CD4-positive, alpha-beta T cell treated with Interleukin-4 for 4 hours (primary cell): Measurements from ENCODE around the gene CRAMP1.

Experiments used
- DNase-seq: peaks from one replicate; pipeline ENCODE4 v3.0.0-alpha.2; 2020

CRAMP1 gene

DNA sequence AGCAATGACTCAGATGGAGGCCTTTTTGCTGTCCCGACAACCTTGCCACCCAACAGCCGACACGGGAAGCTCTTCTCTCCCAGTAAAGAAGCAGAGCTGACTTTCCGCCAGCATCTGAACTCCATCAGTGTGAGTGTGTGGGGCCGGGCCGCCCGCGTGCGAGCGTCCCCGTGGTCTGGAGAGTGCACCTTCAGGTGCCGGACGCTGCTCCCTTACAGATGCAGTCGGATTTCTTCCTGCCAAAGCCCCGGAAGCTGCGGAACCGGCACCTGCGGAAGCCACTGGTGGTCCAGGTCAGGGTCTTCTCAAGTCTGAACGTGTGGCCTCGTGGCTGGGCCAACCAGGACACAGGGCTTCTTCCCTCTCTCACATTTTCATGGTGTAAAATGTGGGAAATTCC is 50.4 kb downstream of the CRAMP1 start:
- no peak for DNase-seq

DNA sequence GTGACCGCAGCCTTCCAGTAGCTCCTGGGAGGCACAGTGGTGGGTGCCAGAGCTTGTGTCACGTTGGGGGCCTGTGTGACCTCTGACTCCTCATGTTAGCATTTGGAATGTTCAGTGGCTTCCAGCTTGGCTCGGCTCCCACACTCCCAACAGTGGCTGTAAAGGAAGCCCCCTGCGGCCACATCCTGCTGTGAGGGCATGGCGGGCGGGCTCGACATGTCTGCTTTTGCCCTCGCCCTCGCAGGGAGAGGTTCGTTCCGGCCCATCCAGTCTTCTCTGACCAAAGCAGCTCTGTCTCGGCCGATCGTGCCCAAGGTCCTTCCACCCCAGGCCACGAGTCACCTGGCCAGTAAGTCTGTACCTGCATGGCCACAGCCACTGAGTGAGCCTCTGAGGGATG is 53.7 kb downstream of the CRAMP1 start:
- no peak for DNase-seq

DNA sequence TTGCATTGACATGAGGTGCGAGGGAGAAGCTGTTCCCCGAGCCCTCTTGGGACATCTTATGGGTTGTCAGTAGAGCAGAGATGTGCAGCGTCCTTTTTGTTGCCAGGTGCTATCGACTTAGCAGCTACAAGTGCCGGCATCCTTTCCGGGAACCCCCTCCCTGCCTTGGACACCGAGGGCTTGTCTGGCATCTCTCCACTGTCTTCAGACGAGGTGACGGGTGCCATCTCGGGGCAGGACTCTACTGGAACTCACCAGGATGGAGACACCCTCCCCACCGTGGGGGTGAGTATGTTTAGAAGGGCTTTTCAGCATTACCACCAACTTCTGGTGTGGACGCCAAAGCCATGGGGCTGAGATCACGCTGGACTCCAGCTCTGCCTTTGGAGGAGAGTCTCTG is 54.2 kb downstream of the CRAMP1 start:
- no peak for DNase-seq

DNA sequence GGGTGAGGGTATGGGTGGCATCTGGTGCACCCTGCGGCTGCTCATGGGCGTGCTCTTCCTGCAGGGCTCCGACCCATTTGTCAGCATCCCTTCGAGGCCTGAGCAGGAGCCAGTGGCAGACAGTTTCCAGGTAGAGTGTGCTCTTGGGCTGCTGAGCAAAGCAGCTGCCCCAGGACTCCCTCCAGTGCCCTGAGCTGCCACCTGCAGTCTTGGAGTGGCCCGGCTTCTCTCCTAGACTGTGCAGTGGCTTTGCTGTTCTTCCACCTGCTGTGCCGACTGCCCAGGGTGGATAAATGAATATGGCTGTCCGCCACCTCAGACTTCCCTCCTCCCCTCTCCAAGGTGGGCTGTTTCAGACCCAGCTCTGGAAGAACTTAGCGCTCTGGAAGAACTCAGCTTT is 55.1 kb downstream of the CRAMP1 start:
- DNase-seq: no peak

DNA sequence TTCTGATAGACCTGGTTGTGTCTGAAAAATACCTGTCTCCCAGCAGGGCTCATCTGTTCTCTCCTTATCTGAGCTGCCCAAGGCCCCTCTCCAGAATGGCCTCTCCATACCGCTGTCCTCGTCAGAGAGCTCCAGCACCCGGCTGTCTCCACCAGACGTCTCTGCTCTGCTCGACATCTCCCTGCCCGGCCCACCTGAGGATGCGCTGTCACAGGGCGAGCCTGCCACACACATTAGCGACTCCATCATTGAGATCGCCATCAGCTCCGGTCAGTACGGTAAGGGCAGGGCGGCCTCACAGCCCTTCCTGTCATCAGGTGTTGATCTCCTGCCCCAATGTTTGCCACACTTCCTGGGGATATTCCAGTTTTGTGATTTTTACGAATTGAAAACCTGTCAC is 55.8 kb downstream of the CRAMP1 start:
- DNase-seq: no peak

DNA sequence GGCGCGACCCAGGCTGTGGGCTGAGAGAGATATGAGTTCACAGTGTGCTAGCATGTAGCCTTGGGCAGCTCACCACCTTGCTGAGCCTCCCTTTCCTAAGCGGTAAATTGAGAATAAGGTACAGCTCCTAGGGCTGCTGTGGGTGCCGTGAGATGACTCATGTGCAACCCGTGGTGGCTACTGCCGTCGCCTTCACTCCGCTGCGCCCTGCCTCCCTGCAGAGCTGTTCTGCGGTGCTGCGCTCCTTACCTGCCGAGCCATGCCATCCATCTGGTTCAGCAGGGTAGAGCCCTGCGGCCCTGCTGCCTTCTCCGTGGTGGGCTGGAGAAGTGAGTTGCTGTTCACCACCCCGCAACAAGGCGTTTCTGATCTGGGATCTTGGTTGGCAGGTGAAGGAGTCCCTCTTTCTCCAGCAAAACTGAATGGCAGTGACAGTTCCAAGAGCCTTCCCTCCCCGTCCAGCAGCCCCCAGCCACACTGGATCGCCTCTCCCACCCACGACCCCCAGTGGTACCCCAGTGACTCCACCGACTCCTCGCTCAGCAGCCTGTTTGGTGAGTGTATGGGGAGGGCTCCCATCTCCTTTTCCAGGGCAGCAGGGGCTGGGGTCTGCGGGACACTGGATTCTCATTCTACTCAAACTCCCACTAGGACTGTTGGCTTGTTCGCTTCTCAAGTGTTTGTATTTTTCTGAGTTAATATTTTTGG is 56.6 kb downstream of the CRAMP1 start:
- no peak for DNase-seq

DNA sequence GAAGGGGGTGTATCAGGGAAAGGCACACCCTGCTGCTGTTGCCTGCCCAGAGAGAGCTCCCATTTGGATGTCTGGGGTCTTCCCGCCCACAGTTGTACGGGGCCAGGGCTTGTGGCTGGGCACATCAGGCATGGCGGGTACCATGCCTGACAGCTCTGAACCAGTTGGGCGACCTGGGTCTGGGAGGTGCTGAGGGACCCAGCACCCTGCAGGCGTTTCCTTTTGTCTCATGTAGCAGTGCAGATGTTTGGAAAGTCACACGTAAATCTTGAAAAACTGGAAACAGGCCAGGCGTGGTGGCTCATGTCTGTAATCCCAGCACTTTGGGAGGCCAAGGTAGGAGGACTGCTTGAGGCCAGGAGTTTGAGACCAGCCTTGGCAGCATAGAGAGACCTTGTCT is 57.5 kb downstream of the CRAMP1 start:
- DNase-seq: no peak

DNA sequence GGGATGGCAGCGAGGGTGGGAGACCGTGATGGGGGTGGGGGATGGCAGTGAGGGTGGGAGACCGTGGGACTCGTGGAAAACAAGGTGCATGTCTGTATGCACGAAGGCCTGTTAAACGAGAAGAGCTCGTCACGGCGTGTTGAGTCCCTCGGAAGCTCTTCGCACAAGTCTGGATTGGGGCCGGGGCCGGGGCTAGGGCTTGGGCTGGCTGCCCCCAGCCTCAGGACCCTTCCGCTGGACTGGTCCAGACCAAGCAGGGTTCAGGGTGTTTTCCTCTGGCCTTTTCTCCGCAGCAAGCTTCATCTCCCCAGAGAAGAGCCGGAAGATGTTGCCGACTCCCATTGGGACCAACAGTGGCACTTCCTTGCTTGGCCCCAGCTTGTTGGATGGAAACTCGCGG is 58.2 kb downstream of the CRAMP1 start:
- no peak for DNase-seq

DNA sequence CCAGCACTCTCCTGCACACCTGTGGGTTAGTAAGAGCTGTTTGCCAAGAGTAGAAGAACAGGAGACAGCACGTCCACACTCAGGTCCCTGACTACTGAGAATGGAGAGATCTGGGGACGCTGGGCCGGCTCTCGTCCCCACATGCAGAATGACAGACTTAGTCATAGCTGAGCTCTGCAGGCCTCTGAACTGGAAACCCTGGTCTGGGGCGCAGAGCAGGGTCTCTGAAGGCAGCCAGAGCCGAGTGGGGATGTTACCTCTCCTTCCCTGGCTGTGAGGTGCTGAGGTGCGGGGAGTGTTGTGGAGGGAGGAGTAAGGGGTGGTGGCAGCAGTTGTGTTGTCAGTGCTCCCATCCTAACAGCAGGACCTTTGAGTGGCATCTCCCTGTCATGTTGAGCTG is 58.7 kb downstream of the CRAMP1 start:
- DNase-seq: no peak

DNA sequence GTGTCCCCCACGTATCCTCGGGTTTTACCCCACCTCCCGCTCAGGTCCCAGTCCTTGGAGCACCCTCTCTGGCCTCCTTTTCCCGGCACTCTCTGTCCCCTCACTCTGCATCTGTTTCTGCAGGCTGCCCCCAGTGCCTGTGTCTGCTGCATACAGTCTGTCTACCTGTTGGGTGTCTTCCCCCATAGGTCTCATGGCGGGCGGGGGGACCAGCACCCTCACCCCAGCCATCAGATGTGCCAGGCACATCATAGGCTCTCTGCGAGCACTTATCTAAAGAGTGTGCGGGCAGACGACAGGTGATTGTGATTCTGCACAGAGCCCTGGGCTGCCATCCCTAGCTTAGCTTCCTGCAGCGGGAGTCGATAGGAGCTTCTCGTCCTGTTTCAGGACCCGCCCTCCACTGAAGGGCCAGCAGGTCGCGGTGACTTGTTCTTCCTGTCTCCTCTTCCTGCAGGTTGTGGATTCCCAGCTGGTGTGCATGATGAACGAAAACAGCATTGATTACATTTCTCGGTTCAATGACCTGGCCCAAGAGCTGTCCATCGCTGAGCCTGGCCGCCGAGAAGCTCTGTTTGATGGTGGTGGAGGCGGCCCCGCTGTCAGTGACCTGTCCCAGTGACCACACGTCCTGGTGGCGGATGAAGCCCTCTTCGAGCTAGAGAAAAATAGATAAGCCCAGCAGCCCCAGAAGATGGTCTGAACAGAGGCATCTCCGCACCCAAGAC is 61.4 kb downstream of the CRAMP1 start:
- no peak for DNase-seq

DNA sequence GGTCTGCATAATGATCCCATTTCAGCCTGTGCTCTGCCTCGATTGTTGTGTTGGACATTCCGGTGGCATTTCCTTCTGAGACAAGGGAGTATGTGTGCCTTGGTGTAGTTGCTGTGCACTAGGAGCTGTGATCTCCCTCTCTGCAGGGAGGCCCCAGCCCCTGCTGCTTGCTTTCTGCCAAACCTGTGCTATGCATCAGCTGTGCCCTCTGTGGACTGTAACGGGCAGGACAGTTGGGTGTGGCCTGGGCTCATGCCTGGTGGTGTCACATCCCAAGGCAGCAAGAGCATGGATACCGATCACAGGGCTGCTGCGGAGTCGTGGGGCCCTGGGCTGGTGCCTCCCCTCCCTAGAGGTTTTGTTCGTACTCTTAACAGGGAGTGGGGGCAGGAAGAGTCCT is 62.1 kb downstream of the CRAMP1 start:
- DNase-seq: no peak

DNA sequence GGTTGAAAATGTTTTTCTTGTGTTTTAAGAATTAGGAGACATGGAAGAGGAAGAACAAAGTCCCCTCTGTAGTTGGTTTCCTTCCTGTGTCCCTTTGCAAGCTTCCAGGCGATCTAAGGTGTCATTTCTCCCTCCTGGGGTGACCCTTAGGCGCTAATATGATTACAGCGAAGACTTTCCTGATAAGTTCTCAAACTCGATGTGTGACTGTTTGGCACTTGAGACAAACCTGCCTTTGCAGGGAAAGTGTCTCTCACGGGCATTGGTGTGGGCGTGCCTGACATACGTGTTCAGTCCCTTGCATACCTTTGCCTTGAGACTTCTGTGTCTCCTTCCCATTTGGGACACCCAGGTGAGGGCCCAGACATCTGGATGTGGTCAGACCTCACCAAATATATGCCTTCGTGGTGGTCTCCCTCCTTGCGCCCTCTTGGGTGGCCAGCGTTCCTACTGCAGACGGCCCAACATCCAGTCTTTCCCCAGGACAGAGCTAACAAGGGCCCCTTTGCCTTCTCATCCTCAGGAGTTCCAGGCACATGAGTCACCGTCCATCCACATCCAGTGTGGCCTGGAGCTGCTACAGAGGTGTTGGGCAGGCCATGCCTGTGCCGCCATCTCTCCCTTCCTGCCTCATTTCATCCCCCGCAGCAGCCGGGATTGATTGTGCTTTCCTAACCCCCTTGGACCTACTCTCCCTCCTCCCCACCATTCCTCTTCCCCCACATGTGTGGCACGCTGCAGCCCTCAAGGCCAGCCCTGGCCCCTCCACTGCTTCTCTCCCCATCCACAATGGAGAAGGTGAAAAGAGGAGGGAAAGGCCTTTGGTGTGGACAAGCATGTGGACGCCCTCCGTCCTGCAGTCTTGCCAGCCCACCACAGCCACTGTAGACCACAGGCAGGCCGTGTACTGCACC is 62.8 kb downstream of the CRAMP1 start:
- DNase-seq: no peak

DNA sequence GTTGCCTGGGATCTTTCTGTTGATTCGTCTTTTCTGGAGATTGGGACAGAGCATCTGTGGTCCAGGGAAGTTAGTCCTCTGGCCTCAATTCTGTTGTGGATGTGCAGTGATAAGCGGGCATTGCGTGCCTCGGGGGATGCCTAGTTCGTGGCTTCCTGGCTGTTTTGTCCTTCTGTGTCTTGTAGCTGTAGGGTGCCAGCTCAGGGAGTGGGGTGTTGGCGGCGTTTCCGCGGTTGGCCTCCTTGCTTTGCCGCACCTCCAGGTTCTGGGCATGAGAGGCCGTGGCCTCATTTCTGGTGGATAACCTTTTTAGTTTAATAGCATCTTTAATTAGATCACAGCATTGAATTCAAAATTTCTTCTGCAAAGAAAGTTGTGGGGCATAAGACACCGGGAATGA is 64.5 kb downstream of the CRAMP1 start:
- DNase-seq: no peak

DNA sequence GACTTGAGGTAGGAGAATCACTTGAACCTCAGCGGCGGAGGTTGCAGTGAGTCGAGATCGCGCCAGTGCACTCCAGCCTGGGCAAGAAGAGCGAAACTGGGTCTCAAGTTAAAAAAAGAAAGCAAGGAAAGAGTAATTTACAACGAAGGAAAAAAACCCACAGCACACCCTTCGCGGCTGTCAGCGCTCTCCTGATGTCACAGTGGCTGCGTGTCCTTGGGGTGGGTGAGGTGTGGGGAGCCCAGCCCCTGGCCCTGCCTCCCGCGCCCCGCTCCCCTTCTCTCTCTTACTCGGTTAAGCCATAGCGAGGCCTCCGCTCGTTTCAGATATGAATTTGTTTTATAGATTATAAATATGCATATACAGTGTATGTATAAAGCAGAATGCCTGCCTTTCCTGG is 65.2 kb downstream of the CRAMP1 start:
- DNase-seq: no peak

DNA sequence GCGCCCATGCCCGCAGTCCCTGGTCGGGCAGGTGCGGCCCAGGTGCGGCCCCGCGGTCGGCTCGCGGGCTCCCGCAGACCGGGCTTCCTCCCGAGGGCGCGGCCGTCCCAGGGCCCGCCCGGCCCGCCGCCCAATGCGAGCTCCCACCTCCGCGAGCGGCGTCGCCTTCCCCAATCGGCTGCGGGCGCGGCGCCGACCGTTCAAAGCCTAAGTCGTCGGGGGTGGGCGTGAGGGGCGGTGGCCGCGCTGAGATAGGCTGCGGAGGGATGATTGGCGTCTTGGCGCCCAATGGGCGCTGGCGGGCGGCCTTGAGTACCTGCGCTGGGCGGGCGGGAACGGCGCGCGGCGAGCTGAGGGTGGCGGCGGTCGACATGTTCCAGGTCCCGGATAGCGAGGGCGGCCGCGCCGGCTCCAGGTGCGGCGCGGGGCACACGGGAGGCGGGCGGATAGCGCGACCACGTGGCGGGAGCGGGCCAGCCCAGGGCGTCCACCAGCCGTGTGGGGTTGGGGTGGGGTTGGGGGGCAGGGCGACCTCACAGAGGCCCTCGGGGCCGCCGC is 65.9 kb downstream of the CRAMP1 start, which contains the start of gene JPT2:
JPT2 (plus strand) TSS at position 338 of the 558 bp plus-strand sequence; CDS start at position 372, 34 bp downstream.
- DNase-seq: peak; percentile 94

DNA sequence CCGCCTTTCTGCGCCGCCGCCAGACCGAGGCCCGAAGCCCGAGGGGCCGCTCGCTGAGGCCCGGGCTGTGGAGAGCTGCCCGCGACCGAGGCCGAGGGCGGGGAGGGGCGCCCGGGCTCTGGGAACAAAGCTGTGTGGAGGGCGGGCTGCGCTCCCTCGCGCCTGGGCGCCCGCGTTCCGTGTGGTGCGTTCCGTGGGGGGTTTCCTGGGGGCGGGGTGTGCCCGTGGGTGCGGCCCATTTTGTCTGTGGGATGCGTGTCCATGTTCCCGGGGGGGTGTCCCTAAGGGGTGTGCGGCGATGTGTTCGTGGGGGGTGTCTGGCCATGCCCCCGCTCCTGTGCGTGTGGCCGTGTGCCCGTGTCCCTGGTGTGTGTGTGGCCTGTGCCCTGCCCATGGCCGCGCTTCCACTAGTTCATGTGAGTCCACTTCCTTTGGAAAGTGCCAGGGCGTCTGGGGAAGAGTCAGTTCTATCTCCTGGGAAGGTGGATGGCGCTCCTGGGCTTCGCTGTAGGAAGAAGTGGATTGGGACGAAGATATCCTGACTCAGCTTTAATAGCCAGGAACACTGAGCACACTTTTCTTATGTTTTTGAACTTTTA is 66.4 kb downstream of the CRAMP1 start:
- DNase-seq: peak; percentile 21

DNA sequence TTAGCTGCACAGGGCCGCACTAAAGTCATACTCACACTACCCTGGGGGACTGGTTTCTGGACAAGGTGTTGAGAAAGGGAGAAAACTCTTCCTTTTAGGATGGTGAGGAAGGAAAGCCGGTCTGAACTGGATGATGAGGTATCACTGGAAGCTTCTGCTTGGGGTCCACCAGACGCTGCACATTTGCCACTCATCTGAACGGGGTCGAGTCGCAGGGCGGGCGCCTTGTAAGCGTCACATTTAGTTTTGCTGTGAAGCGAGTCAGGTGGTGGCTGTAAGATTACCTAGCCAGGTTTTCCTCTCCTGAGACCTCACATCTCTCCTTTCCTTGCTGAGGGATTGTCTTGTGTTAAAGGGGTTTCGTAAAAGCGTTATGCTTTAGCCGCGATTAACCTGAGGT is 68.2 kb downstream of the CRAMP1 start:
- no peak for DNase-seq

DNA sequence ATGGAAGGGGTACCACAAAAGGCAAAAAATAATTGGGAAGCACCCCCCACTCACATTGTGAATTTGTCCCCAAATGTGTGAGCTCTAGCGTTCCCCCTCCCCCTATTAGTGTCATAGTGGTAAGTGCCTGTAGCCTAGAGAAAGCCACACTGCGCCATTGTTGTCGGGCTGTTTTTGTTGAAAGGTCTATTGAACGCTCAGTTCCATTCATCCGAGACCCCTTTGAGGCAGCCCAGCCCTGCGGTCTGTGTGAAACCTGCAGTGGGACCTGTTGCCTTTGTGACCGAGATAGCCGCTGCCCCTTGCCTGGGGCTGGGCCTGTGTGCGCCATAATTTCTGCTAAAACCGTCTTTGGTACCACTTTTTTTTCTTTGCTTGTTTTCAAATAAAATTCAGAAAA is 68.9 kb downstream of the CRAMP1 start:
- no peak for DNase-seq

DNA sequence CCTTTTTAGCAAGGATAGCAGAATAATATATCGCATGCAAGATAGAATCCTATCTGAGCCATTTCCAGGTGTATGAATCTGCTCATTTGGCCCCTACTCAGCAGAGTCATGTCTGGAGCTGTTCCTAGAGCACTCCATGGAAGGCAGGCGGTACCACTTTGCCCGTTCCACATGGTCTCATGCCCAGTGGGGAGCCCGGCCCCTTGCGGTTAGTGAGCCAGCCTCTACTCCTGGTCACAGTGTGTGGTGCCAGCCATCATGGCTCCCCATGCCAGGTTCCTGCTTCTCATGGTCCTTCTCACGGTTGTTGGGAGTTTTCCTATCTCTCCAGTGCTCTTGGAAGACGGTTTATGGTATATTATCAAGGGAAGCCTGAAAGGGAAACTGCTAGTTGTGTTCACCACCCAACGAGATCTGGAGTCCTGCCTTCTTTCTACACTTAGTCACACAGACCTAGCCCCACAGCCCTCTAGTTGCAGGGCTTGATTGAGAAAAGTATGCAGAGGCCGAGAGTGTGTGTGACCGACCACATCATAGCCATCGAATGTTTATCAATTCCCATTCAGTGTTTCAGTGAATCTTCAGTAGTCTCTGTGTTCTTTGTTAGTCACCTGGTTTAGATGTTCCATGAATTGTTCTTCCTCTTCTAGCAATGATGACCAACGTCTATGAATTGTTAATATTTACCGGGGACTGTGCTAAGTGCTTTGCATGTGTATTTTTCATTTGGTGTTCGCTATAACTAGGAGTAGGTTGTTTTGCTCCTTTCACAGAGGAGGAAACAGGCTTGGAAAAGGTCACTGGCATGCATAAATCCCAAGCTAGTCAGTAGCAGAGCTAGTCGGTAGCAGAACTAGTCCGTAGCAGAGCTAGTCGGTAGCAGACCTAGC is 75.5 kb downstream of the CRAMP1 start:
- no peak for DNase-seq

DNA sequence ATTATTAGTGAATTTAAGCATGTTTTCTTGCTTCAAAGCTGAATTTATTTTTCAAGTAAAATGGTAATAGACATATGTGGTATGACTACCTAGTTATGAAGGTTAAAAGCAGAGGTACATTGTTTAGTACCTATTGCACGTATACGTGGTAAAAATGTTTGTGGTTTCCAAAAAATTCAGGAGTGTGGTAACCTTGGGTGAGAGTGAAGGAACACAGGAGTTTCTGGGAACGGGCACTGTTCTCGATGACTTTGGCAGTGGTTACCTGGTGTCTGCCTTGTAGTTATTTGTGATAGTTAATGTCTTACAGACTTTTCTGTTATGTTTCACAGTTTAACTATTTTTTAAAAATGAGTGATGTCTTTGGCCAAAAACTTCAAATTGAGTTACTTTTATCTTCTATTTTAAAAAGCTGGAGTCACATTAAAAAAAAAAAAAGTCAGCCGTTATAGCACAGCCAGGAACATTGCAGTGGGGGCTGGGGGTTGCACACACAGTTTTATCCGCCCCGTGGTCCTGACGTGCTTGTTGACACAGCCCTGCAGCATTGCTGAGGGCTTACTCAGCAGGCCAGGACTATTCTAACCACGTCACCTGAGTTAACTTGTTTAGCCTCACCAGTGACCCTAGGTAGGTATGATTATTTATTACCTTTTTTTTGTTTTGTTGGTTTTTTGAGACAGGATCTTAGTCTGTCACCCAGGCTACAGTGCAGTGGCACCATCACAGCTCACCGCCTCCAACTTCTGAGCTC is 76.8 kb downstream of the CRAMP1 start:
- no peak for DNase-seq

DNA sequence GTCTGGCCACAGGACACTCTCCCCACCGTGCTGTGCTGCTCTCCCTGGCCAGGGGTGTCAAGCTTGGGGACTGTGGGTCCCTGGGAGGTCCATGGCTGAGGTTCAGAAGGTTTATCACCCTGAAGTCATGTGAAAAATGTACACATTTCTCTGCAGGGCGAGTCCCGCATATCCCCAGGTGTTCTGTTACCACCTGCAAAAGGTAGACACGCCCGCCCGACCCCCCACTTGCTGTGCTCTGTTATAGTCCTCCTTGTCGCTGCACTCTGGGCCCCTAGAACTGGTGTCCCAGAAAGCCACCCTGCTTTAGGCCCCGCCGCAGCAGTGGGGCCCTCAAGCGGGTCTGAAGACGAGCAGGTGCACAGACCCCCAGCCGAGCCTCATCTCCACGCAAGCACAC is 77.7 kb downstream of the CRAMP1 start:
- no peak for DNase-seq
